Stimulated activated CD4-positive, alpha-beta T cell treated with anti-CD3 and anti-CD28 coated beads, TNF-alpha, amount 100 ng/mL, for 24 hours (primary cell): ENCODE data around the gene KIF9.
A peak's percentile ranks its signal among the peaks of the same experiment; 100 is the strongest.
"Not testable (repeated sequence)": the region's sequence is repeated elsewhere in the genome, so short reads cannot be mapped to it uniquely, and the experiment has no call there.

Experiments
- DNase-seq, 3 experiments: peaks; one replicate each; pipeline ENCODE4 v3.0.0-alpha.2; 2020; ENCODE audit warnings: low read depth in 3 of 3

KIF9 gene, protein sequence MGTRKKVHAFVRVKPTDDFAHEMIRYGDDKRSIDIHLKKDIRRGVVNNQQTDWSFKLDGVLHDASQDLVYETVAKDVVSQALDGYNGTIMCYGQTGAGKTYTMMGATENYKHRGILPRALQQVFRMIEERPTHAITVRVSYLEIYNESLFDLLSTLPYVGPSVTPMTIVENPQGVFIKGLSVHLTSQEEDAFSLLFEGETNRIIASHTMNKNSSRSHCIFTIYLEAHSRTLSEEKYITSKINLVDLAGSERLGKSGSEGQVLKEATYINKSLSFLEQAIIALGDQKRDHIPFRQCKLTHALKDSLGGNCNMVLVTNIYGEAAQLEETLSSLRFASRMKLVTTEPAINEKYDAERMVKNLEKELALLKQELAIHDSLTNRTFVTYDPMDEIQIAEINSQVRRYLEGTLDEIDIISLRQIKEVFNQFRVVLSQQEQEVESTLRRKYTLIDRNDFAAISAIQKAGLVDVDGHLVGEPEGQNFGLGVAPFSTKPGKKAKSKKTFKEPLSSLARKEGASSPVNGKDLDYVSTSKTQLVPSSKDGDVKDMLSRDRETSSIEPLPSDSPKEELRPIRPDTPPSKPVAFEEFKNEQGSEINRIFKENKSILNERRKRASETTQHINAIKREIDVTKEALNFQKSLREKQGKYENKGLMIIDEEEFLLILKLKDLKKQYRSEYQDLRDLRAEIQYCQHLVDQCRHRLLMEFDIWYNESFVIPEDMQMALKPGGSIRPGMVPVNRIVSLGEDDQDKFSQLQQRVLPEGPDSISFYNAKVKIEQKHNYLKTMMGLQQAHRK

DNA sequence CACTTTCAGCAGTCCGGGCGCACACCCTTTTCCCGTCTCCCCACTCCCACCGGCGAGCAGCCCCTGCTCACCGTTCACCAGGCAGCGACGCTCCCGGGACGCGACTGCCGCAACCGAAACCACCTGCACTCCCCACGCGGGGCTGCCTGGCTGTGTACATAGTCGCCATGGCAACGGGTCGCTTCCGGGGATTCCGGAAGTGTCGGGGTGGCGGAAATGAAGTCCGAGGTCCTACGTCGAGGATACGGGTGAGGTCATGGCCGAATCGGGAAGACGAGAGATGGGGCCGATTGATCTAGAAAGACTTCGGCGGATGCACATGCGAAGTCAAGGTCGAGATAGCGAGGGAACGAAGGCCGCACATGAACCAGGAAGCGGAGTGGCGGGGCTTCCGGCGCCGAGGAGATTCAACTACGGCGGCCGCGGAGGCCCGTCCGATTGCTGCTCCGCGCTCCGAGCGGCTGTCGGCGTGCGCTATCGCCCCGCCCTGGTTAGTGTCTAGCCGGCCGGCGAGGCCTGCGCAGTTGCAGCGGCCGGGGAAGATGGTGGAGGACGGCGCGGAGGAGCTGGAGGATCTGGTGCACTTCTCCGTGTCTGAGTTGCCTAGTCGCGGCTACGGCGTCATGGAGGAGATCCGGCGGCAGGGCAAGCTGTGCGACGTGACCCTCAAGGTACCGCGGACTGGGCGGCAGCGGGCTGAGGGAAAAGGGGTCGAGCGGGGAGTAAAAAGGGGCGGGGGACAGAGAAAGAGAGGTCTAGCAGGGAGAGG, at the start of gene KIF9, which contains the start of gene KLHL18:
Gene KIF9, minus strand, starts transcription at position 376 of the 769 bp plus-strand sequence. CDS start 5,425 bp downstream, outside the sequence.
Gene KLHL18, plus strand, starts transcription at position 521 of the 769 bp plus-strand sequence. Its CDS starts 22 bp downstream, at position 543.
- DNase-seq: peak; percentile 93 to 95 (median 94)

GRCh38 chr3:47324278-47324865, 41.8 kb upstream of the KIF9 start:
- DNase-seq: peak; percentile 2 to 27 (median 22)

GRCh38 chr3:47323431-47324277, 41.1 kb upstream of the KIF9 start:
- no peak for DNase-seq

DNA sequence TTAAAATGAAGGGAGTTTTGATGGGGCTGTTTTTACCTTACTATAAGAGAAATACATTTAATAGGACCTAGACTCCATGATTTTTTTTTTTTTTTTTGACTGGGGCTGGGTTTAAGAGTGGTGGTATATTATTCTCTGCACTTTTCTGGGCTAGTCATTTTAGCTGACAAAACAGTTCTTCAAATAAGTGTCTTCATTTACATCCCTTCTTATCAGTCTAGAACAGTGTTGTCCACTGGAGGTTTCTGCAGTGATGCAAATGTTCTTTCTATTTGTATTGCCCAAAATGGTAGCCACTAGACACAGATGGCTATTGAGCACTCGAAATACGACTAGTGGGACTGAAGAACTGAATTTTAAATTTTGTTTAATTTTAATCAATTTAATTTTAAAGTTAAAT, 37.4 kb upstream of the KIF9 start:
- no peak for DNase-seq

DNA sequence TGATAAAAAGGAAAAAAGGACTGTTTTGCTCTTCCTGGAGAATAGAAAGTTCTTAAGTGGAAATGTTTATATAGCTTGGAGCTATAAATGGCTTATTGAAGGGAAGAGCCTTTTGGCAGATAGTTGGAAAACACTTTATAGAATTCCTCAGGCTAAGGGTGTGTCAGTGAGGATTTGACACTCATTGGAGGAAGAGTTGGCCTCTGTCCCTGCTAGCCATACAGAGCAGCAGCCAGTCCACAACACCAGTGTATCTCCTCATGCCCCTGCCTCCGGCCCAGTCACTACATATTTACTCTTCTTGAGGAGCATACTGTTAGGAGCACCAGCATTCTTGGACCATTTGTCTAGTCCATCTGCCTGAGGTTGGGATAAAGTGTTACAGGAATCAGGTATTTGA, 36.3 kb upstream of the KIF9 start:
- DNase-seq: no peak

- not testable (repeated sequence) for DNase-seq
Observed at GRCh38 chr3:47316151-47316550, 33.6 kb upstream of the KIF9 start.

DNA sequence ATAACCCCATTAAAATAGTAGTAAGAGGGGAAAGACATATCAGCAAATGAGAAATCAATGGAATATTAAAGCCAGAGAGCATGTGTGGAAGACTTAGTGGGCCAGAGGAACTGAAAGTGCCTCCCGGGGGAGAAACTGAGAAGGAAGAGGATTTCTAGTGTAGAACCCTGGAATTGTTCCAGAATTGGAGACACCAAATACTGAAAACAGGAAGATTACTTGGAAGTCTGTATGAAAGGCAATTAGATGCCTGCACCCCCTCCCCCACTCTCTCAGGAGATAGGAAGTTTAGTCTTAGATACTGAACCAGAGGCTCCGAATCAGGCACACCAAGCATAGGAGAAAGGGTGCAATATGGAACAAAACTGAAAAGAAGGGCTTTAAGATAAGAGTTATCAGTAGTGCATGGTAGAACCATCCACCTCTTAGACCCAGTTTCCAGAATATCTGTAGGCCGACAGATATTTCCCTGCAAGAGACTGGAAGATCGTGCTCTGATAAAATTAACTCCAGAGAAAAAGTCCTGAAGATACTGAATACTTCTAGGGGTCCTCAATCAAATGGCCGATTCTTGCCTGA, 32.6 kb upstream of the KIF9 start:
- no peak for DNase-seq

- DNase-seq: no peak
Observed at GRCh38 chr3:47314056-47314764, 31.6 kb upstream of the KIF9 start.

DNA sequence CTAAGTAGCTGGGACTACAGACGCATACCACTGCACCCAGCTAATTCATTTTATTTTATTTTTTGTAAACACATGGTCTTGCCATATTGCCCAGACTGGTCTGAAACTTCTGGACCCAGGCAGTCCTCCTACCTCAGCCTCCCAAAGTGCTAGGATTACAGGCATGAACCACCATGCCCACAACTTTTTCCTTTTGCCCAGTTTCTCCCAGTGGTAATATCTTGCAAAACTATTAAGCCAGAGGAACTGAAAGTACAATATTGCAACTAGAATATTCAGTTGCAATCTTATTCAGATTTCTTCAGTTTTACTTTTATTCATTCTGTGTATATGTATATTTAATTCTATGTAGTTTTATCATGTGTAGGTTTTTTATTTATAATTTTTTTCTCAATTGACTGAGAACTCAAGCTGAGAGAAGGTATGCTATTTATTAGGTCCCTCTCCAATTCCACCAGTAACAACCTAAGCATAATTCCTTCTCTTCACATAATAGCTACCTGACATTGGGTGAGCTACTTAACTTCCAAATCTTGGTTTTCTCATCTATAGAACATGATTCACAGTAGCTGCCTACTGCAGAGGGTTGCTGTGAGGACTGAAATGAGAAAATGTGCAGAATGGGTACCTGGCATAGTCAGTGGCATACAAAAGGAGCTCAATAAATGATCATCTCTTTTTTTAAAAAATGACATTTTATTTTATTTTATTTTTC, 30.9 kb upstream of the KIF9 start:
- DNase-seq: no peak

GRCh38 chr3:47310391-47310790, 27.8 kb upstream of the KIF9 start:
- DNase-seq: no peak

DNA sequence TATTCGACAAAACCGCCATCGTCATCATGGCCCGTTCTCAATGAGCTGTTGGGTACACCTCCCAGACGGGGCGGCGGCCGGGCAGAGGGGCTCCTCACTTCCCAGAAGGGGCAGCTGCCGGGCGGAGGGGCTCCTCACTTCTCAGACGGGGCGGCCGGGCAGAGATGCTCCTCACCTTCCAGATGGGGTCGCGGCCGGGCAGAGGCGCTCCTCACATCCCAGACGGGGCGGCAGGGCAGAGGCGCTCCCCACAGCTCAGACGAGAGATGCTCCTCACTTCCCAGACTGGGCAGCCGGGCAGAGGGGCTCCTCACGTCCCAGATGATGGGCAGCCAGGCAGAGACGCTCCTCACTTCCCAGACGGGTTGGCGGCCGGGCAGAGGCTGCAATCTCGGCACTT, 26.6 kb upstream of the KIF9 start:
- DNase-seq: not testable (repeated sequence)

- DNase-seq: no peak
Observed at GRCh38 chr3:47306022-47306421, 23.4 kb upstream of the KIF9 start.

DNA sequence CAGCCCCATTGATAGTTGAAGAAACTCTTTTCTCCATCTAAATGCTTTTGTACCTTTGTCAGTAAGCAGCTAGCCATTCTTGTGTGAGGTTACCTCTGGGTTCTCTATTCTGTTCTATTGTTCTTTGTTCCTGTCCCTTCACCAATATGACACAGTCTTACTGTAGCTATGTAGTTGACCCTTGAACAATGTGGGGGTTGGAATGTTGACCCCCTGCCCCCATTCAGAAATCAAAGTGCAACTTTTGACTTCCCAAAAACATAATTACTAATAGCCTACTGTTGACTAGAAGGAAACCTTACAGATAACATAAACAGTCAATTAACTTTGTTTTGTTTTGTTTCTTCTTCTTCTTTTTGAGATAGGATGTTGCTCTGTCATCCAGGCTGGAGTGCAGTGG, 18.9 kb upstream of the KIF9 start:
- no peak for DNase-seq

- no peak for DNase-seq
Observed at GRCh38 chr3:47299381-47300318, 17.1 kb upstream of the KIF9 start.

DNA sequence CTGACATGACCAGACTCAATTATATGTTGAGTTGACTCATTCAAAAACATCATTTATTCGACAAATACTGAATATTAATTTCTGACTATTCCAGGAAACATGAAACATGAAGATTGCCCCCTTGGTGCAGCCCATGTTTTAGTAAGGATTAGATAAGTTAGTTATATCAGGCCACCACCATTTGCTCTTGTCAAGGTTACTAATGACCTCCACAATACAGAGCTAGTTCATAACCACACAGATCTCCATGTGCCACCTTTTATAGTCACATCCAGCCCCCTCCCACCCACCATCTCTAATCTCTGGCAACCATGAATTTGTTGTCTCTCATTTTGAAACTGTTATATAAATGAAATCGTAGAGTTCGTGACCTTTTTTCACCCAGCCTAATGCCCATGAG, 15.8 kb upstream of the KIF9 start:
- no peak for DNase-seq

DNA sequence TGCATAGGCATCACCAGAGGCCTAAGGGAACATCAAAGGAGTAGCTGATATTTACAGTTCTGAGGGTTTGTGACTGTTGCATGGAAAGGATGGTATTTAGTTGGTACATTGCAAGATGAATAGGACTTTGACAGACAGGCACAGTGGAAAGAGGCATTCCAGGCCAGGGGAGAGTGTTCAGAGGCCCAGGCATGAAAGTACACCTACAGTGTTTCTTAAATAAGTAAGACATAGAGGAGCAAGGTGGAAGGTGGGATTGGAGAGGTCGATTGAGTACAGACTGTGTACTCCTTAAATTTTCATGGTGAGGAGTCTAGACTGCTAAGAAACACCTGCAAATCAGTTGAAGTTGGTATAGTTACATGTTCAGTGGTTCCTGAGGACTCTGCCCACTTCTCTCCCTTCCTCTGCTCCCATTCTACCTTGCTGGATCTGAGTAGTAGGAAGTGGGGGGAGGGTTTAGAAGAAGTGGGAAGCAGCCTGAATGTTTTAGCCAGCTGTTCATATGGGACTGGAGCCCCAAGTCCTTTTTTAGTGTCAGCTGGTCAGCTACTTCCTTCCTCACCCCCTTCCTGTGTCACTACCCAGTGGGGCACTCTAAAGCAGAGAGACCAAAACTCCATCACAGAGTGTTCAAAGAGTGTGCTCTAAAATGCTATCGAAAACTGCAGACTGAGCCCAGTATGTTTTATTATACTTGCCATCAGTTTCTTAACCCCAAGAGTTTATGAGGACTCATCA, 14.1 kb upstream of the KIF9 start:
- no peak for DNase-seq

- no peak for DNase-seq
Observed at GRCh38 chr3:47295976-47296375, 13.4 kb upstream of the KIF9 start.
